Measurements from ENCODE around the gene PRPF18.
A peak's percentile ranks its signal among the peaks of the same experiment; 100 is the strongest.

Gene PRPF18

DNA sequence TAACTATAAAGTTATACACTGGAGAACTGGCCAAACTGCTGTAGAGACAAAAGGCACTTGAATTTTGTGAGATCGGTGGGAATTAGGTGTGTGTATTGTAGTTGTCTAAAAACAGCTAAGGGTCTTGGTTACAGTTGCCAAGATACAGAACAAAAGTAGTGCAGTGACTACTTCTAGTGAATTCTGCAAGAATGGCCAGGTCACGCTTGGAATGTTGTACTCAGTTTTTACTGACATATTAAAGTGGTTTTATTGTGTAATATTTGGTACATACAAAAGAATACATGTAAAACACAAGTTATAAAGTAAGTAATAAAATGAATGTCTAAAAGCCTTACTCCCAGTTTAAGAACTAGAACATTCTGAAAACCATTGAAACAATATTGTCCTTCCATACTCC is 42.4 kb downstream of the PRPF18 start:
- peaks cover 8% of the 10 kb centered on the region for H3K4me1 ChIP-seq (ENCODE audit: control insufficient read depth, insufficient read depth, low read length)
- H3K27me3 ChIP-seq (ENCODE audit: control insufficient read depth, insufficient read depth, low read length) = no peaks in the 10 kb centered on the region
- no peak overlapping the region for H3K4me3 ChIP-seq (ENCODE audit: low read length)
- peaks cover 17% of the 10 kb centered on the region for H3K36me3 ChIP-seq (ENCODE audit: insufficient read depth, low read length)
- no peaks in the 10 kb centered on the region for H3K9me3 ChIP-seq (replicated peaks; ENCODE audit: low read length)
- H3K9ac ChIP-seq (ENCODE audit: low read depth, low read length) = no peak overlapping the region
- H3K4me2 ChIP-seq (ENCODE audit: low read length) = no peak overlapping the region

DNA sequence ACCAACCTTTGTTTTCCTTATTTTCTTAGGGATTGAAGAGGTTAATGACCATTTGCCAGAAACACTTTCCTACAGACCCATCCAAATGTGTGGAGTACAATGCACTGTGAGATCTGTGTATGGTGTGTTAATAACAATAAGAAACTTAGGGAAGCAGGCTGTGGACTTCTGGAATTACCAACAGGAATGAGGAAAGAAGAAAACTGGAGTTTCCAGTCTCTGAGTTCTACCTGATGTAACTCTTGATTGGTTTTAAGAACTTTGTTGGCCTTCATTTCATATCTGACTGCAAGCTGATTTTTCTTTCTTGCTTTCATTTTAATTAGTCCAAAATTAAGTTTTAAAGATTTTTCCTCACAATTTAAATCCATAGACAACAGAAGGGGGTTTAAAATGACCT is 43.5 kb downstream of the PRPF18 start:
- Histone ChIP-seq H3K27me3 (ENCODE audit: control insufficient read depth, insufficient read depth, low read length) (no peaks in the 10 kb centered on the region), H3K9ac (ENCODE audit: low read depth, low read length) (no peak overlapping the region), H3K4me2 (ENCODE audit: low read length) (no peak overlapping the region), H3K4me3 (ENCODE audit: low read length) (no peak overlapping the region), H3K4me1 (ENCODE audit: control insufficient read depth, insufficient read depth, low read length) (peaks cover 10% of the 10 kb centered on the region), H3K9me3 (replicated peaks; ENCODE audit: low read length) (no peaks in the 10 kb centered on the region), H3K36me3 (ENCODE audit: insufficient read depth, low read length) (peaks cover 21% of the 10 kb centered on the region)

- no peak overlapping the region for H3K9ac ChIP-seq (ENCODE audit: low read depth, low read length)
- peaks cover 10% of the 10 kb centered on the region for H3K4me1 ChIP-seq (ENCODE audit: control insufficient read depth, insufficient read depth, low read length)
- H3K4me3 ChIP-seq (ENCODE audit: low read length) = no peak overlapping the region
- peaks cover 21% of the 10 kb centered on the region for H3K36me3 ChIP-seq (ENCODE audit: insufficient read depth, low read length)
- H3K27me3 ChIP-seq (ENCODE audit: control insufficient read depth, insufficient read depth, low read length) = no peaks in the 10 kb centered on the region
- H3K4me2 ChIP-seq (ENCODE audit: low read length) = no peak overlapping the region
- no peaks in the 10 kb centered on the region for H3K9me3 ChIP-seq (replicated peaks; ENCODE audit: low read length)
These were observed 44.8 kb downstream of the PRPF18 start for GRCh38 chr10:13631594-13631993.

DNA sequence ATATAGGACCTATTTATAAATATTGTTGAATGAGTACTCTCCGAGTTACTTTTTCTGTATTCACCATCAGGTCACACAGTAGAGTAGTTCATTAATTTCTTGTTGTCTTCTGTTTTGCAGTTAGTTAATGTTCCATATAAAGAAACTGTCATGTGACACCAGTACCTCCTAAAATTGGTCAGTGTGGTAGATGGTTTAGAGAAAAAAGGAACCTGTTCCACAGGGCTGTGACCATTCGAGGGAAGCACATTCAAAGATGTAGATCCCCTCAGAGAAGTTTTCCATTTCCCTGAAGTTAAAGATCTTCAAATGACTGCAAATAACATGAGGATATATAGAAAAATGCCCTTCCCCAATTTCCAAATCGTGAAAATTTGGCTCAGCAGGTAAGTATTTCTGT is 45.7 kb downstream of the PRPF18 start:
- Histone ChIP-seq H3K9ac (ENCODE audit: low read depth, low read length) (no peak overlapping the region), H3K36me3 (ENCODE audit: insufficient read depth, low read length) (peaks cover 21% of the 10 kb centered on the region)

DNA sequence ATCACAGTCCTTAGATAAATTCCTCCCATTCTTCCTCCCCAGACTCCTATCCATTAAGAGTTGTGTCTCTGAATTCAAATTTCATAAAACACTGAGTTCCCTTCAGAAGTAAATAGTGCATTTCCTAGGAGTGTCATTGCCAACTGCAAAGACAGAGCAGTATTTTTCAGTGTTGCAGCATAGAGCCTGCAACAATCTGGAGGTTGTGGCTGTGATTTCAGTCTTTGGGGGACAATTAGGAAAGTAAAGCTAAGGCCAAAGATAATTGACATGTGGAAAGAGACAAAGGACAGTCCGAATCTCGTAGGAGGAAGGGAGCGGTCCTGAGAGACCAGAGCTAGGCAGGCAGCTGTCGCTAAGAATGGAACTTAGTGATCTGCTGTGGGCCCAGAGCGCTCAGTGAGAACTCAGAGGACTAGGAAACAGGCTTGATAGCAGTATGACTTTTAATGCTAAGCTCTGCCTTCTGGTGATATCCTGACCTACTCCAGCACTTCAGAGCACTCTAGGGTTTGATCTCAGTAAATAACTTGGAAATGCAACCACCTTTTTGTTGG is 46.2 kb downstream of the PRPF18 start:
- H3K4me1 ChIP-seq (ENCODE audit: control insufficient read depth, insufficient read depth, low read length) = peaks cover 23% of the 10 kb centered on the region
- H3K9me3 ChIP-seq (replicated peaks; ENCODE audit: low read length) = no peaks in the 10 kb centered on the region
- no peak overlapping the region for H3K9ac ChIP-seq (ENCODE audit: low read depth, low read length)
- H3K4me3 ChIP-seq (ENCODE audit: low read length) = no peak overlapping the region
- no peaks in the 10 kb centered on the region for H3K27me3 ChIP-seq (ENCODE audit: control insufficient read depth, insufficient read depth, low read length)
- no peak overlapping the region for H3K4me2 ChIP-seq (ENCODE audit: low read length)
- H3K36me3 ChIP-seq (ENCODE audit: insufficient read depth, low read length) = peaks cover 16% of the 10 kb centered on the region

More for the DNA sequence above, 45.7 kb downstream of the PRPF18 start:
- no peak overlapping the region for H3K4me2 ChIP-seq (ENCODE audit: low read length)
- H3K4me1 ChIP-seq (ENCODE audit: control insufficient read depth, insufficient read depth, low read length) = peaks cover 18% of the 10 kb centered on the region
- no peaks in the 10 kb centered on the region for H3K27me3 ChIP-seq (ENCODE audit: control insufficient read depth, insufficient read depth, low read length)
- H3K4me3 ChIP-seq (ENCODE audit: low read length) = no peak overlapping the region
- no peaks in the 10 kb centered on the region for H3K9me3 ChIP-seq (replicated peaks; ENCODE audit: low read length)

DNA sequence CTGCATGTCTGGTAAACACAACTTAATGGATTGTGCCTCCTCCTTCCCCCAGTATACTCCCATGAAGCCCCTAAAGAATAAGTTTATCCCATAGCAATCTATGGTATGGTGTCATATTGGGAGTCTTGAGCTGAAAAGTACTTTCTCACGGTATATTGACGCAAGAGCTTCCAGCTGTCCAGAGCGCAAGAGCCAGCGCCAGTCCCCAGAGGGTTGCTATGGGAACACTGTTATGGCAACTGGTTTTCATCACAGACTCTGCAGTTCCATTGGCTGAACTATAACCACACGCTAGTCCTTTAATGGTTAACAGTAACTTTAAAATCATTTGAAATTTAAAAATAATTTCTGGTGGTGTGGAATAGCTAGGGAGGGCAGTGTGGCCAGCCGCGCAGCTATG is 46.9 kb downstream of the PRPF18 start:
- no peak overlapping the region for H3K9ac ChIP-seq (ENCODE audit: low read depth, low read length)

GRCh38 chr10:13634207-13634606 is 47.4 kb downstream of the PRPF18 start:
- Histone ChIP-seq H3K9ac (ENCODE audit: low read depth, low read length) (no peak overlapping the region), H3K4me1 (ENCODE audit: control insufficient read depth, insufficient read depth, low read length) (peaks cover 24% of the 10 kb centered on the region), H3K27me3 (ENCODE audit: control insufficient read depth, insufficient read depth, low read length) (no peaks in the 10 kb centered on the region), H3K36me3 (ENCODE audit: insufficient read depth, low read length) (peaks cover 14% of the 10 kb centered on the region), H3K9me3 (replicated peaks; ENCODE audit: low read length) (no peaks in the 10 kb centered on the region), H3K4me2 (ENCODE audit: low read length) (no peak overlapping the region), H3K4me3 (ENCODE audit: low read length) (no peak overlapping the region)

More for the DNA sequence above, 46.9 kb downstream of the PRPF18 start:
- Histone ChIP-seq H3K27me3 (ENCODE audit: control insufficient read depth, insufficient read depth, low read length) (no peaks in the 10 kb centered on the region), H3K9me3 (replicated peaks; ENCODE audit: low read length) (no peaks in the 10 kb centered on the region), H3K4me2 (ENCODE audit: low read length) (no peak overlapping the region), H3K4me1 (ENCODE audit: control insufficient read depth, insufficient read depth, low read length) (peaks cover 24% of the 10 kb centered on the region), H3K4me3 (ENCODE audit: low read length) (no peak overlapping the region), H3K36me3 (ENCODE audit: insufficient read depth, low read length) (peaks cover 14% of the 10 kb centered on the region)

DNA sequence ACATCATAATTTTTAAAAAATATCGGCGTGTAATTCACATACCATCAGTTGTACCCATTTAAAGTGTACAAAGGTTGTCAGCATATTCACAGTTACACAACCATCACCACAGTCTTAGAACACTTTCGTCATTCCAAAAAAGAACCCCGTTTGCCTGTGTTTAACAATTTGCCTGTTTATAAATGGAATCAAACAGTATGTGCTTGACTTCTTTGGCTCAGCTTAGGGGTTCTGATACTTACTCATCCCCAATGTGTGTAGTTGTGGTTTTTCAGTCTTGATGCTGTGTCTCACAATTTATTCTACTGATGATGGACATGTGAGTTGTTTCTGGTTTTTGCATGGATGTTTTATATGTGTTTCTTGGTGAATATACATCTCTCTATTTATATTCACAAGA is 50.0 kb downstream of the PRPF18 start:
- Histone ChIP-seq H3K4me2 (ENCODE audit: low read length) (no peak overlapping the region), H3K4me3 (ENCODE audit: low read length) (no peak overlapping the region), H3K4me1 (ENCODE audit: control insufficient read depth, insufficient read depth, low read length) (peaks cover 24% of the 10 kb centered on the region), H3K9ac (ENCODE audit: low read depth, low read length) (no peak overlapping the region), H3K9me3 (replicated peaks; ENCODE audit: low read length) (no peaks in the 10 kb centered on the region), H3K36me3 (ENCODE audit: insufficient read depth, low read length) (peaks cover 7% of the 10 kb centered on the region), H3K27me3 (ENCODE audit: control insufficient read depth, insufficient read depth, low read length) (no peaks in the 10 kb centered on the region)

GRCh38 chr10:13637303-13637856 is 50.6 kb downstream of the PRPF18 start:
- peak overlapping the region; percentile 12 for H3K4me2 ChIP-seq (ENCODE audit: low read length)
- H3K4me1 ChIP-seq (ENCODE audit: control insufficient read depth, insufficient read depth, low read length) = peaks cover 24% of the 10 kb centered on the region
- H3K9ac ChIP-seq (ENCODE audit: low read depth, low read length) = no peak overlapping the region
- peaks cover 7% of the 10 kb centered on the region for H3K36me3 ChIP-seq (ENCODE audit: insufficient read depth, low read length)
- H3K9me3 ChIP-seq (replicated peaks; ENCODE audit: low read length) = peaks cover under 1% of the 10 kb centered on the region
- no peak overlapping the region for H3K4me3 ChIP-seq (ENCODE audit: low read length)
- H3K27me3 ChIP-seq (ENCODE audit: control insufficient read depth, insufficient read depth, low read length) = no peaks in the 10 kb centered on the region

DNA sequence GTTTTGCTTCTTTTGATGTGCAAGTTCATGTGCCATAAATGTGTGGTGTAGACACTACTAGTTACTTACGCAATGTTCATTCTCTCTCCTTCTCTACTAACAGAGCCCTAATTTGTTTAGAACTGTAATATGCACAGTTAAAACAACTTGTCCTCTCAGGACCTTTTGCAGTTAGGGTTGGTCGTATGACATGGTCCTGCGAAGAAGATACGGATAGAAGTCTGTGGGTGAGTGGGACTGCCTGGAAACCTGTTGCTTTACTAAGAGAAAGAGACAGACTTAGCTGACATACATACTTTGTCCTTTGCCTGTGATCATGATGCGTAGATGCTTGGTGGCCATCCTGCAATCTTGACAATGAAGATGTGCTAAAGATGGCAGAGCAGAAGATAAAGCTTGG is 51.1 kb downstream of the PRPF18 start:
- Histone ChIP-seq H3K9ac (ENCODE audit: low read depth, low read length) (no peak overlapping the region), H3K4me1 (ENCODE audit: control insufficient read depth, insufficient read depth, low read length) (peaks cover 24% of the 10 kb centered on the region), H3K4me3 (ENCODE audit: low read length) (no peak overlapping the region), H3K4me2 (ENCODE audit: low read length) (peak overlapping the region; percentile 12), H3K9me3 (replicated peaks; ENCODE audit: low read length) (peaks cover 2% of the 10 kb centered on the region), H3K27me3 (ENCODE audit: control insufficient read depth, insufficient read depth, low read length) (no peaks in the 10 kb centered on the region), H3K36me3 (ENCODE audit: insufficient read depth, low read length) (peaks cover 12% of the 10 kb centered on the region)

DNA sequence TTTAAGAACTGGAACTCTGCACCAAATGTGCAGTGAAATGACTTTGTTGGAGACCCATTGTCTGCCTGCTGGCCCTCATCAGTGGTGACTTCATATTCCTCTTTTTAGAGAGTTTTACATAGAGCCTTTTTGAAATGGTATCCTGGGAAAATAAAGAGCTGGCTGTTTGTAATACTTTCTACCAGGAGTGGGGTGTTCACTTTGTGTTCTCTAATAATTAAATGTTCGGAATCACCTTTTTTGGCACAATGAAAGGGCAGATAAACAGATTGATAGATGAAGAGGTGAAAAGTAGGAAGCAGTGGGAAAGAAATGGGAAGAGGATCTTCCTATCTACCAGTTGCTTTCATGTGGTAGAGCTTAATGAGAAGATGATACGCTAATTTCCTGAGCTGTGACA is 55.5 kb downstream of the PRPF18 start:
- Histone ChIP-seq H3K4me3 (ENCODE audit: low read length) (no peak overlapping the region), H3K4me2 (ENCODE audit: low read length) (no peak overlapping the region), H3K9me3 (replicated peaks; ENCODE audit: low read length) (peaks cover 2% of the 10 kb centered on the region), H3K27me3 (ENCODE audit: control insufficient read depth, insufficient read depth, low read length) (no peaks in the 10 kb centered on the region), H3K4me1 (ENCODE audit: control insufficient read depth, insufficient read depth, low read length) (peaks cover 8% of the 10 kb centered on the region), H3K36me3 (ENCODE audit: insufficient read depth, low read length) (peaks cover 42% of the 10 kb centered on the region), H3K9ac (ENCODE audit: low read depth, low read length) (no peak overlapping the region)

GRCh38 chr10:13643016-13643415 is 56.3 kb downstream of the PRPF18 start:
- H3K36me3 ChIP-seq (ENCODE audit: insufficient read depth, low read length) = peaks cover 49% of the 10 kb centered on the region
- no peaks in the 10 kb centered on the region for H3K27me3 ChIP-seq (ENCODE audit: control insufficient read depth, insufficient read depth, low read length)
- H3K4me2 ChIP-seq (ENCODE audit: low read length) = no peak overlapping the region
- H3K4me3 ChIP-seq (ENCODE audit: low read length) = no peak overlapping the region
- H3K4me1 ChIP-seq (ENCODE audit: control insufficient read depth, insufficient read depth, low read length) = peaks cover under 1% of the 10 kb centered on the region
- peaks cover 2% of the 10 kb centered on the region for H3K9me3 ChIP-seq (replicated peaks; ENCODE audit: low read length)
- no peak overlapping the region for H3K9ac ChIP-seq (ENCODE audit: low read depth, low read length)
